T-helper 1 cell treated with Interleukin-12 subunit alpha and Interleukin-12 subunit beta and Interleukin-4 antibody, amounts not matched to agents 30 ng/mL and 1 ng/mL, for 36 hours (primary cell): ENCODE data around the gene ATXN7L1. TPM values are rescaled to one million over a fixed set of nuclear protein-coding genes. Genes with fewer than 3 reads are reported as not detected.
"Not testable (repeated sequence)": the region's sequence is repeated elsewhere in the genome, so short reads cannot be mapped to it uniquely, and the experiment has no call there.

Experiments used
- intact Hi-C: fragments of 100-400 bp; cut with micrococcal nuclease; formaldehyde crosslinking; loops from one replicate; pipeline ENCODE4 v1.15.1; 2024
- total RNA-seq: library from RNA; stranded (reverse); gene quantifications from 2 replicates; pipeline ENCODE4 v1.2.3, GENCODE V29; 2022

The ATXN7L1 gene
- total RNA-seq, 1 donor from 2014 or later: 13.5 TPM

GRCh38 chr7:105890290-105890997, 14.0 kb upstream of the ATXN7L1 start:
- intact Hi-C loops: no loop called here

GRCh38 chr7:105887569-105888189, 11.3 kb upstream of the ATXN7L1 start:
- intact Hi-C loops: no loop called here

GRCh38 chr7:105886776-105887175, 10.4 kb upstream of the ATXN7L1 start:
- intact Hi-C loops: no loop called here

- intact Hi-C loops: no loop called here
Observed at GRCh38 chr7:105885387-105886111, 9.2 kb upstream of the ATXN7L1 start.

- intact Hi-C loops: not testable (repeated sequence)
Observed at GRCh38 chr7:105883179-105883578, 6.8 kb upstream of the ATXN7L1 start.

- intact Hi-C loops: no loop called here
Observed at GRCh38 chr7:105881439-105881838, 5.0 kb upstream of the ATXN7L1 start.

- intact Hi-C loops: no loop called here
Observed at GRCh38 chr7:105880571-105881330, 4.4 kb upstream of the ATXN7L1 start.

GRCh38 chr7:105879782-105880181, 3.4 kb upstream of the ATXN7L1 start:
- intact Hi-C loops: loop anchor here (5.0 kb wide), 1 partner anchor 408 kb away; no protein-coding TSS in a partner anchor

- intact Hi-C loops: loop anchor here (5.0 kb wide), 1 partner anchor 408 kb away; no protein-coding TSS in a partner anchor
Observed at GRCh38 chr7:105878746-105879605, 2.6 kb upstream of the ATXN7L1 start.

- intact Hi-C loops: loop anchor here (2.0 to 5.0 kb wide), 8 partner anchors 163 to 783 kb away; partner anchors contain the start of genes CCDC71L, PUS7 and RINT1
Observed at GRCh38 chr7:105877736-105878135, 1.3 kb upstream of the ATXN7L1 start.

- intact Hi-C loops: loop anchor here (1.0 to 5.0 kb wide), 15 partner anchors 28 to 784 kb away; partner anchors contain the start of genes CCDC71L, PUS7 and RINT1
Observed at GRCh38 chr7:105876964-105877601, 684 bp upstream of the ATXN7L1 start.

GRCh38 chr7:105875505-105875904, 894 bp downstream of the ATXN7L1 start:
- intact Hi-C loops: loop anchor here (5.0 kb wide), 1 partner anchor 412 kb away; no protein-coding TSS in a partner anchor

GRCh38 chr7:105874055-105874454, 2.3 kb downstream of the ATXN7L1 start:
- intact Hi-C loops: no loop called here

GRCh38 chr7:105872491-105872890, 3.9 kb downstream of the ATXN7L1 start:
- intact Hi-C loops: no loop called here

- intact Hi-C loops: no loop called here
Observed at GRCh38 chr7:105871142-105871541, 5.3 kb downstream of the ATXN7L1 start.

GRCh38 chr7:105866102-105866801, 10.1 kb downstream of the ATXN7L1 start:
- intact Hi-C loops: no loop called here

GRCh38 chr7:105863876-105864275, 12.5 kb downstream of the ATXN7L1 start:
- intact Hi-C loops: no loop called here

GRCh38 chr7:105862770-105863169, 13.6 kb downstream of the ATXN7L1 start:
- intact Hi-C loops: no loop called here

GRCh38 chr7:105862276-105862675, 14.1 kb downstream of the ATXN7L1 start:
- intact Hi-C loops: no loop called here
